Esophagus muscularis mucosa (tissue), 4 donors: Measurements from ENCODE around the gene CDC34. TPM values are rescaled to one million over a fixed set of nuclear protein-coding genes. Genes with fewer than 3 reads are reported as not detected.

ENCODE experiments used
- DNase-seq: peaks from one replicate; pipeline ENCODE4 v3.0.0-alpha.2; 2017; ENCODE audit errors: extremely low spot score
- H3K27ac ChIP-seq, 4 donors: fragments of 200-600 bp; sonication (generic); replicated peaks in 1 of 4; 1 replicate in 3 of 4; 2 replicates in 1 of 4; pipeline ENCODE4 v1.5.1; 2016 to 2019; ENCODE audit warnings: mild to moderate bottlenecking in 1 of 4
- H3K27me3 ChIP-seq, 4 donors: fragments of 200-600 bp; sonication (generic); one replicate each; pipeline versions ENCODE4 v1.5.1 to v1.6.0; 2016 to 2019
- H3K36me3 ChIP-seq, 4 donors: fragments of 200-600 bp; sonication (generic); one replicate each; pipeline ENCODE4 v1.5.1; 2016 to 2019
- H3K4me1 ChIP-seq, 4 donors: fragments of 200-600 bp; sonication (generic); one replicate each; pipeline ENCODE4 v1.5.1; 2016 to 2019
- H3K4me3 ChIP-seq, 4 donors: fragments of 200-600 bp; sonication (generic); 1 replicate in 2 of 4; 2 replicates in 2 of 4; pipeline ENCODE4 v1.5.1; 2016 to 2019; ENCODE audit warnings: mild to moderate bottlenecking in 4 of 4, moderate library complexity in 1 of 4
- H3K9me3 ChIP-seq, 4 donors: fragments of 200-600 bp; sonication (generic); 1 replicate in 3 of 4; 2 replicates in 1 of 4; pipeline ENCODE4 v1.5.1; 2016 to 2019
- CTCF ChIP-seq, 3 experiments: fragments of 200-600 bp in 2 of 3; fragments of 450-650 bp in 1 of 3; sonication (generic) in 2 of 3; IDR thresholded peaks; one replicate each; pipeline ENCODE4 v1.5.1; 2017 to 2019; ENCODE audit warnings: antibody characterized with exemption in 3 of 3, mild to moderate bottlenecking in 2 of 3, moderate library complexity in 1 of 3
- EP300 ChIP-seq: sonication (generic); formaldehyde crosslinking; IDR thresholded peaks from one replicate; pipeline ENCODE4 v1.6.1; 2017; ENCODE audit warnings: antibody characterized with exemption
- POLR2A ChIP-seq: fragments of 450-650 bp; IDR thresholded peaks from one replicate; pipeline ENCODE4 v1.6.1; 2017; ENCODE audit warnings: antibody characterized with exemption, moderate library complexity, mild to moderate bottlenecking, low read depth
- POLR2AphosphoS5 ChIP-seq, 2 donors: sonication (generic); formaldehyde crosslinking; IDR thresholded peaks; one replicate each; pipeline ENCODE4 v1.6.1; 2017; ENCODE audit warnings: antibody characterized with exemption in 2 of 2
- WGBS: methylation state at CpG from one replicate; pipeline ENCODE4 v1.1.5; 2018; 5-methylcytosine and 5-hydroxymethylcytosine counted together
- intact Hi-C: fragments of 100-400 bp; cut with DNase I; formaldehyde crosslinking; loops from one replicate; pipeline ENCODE4 v1.15.1; 2023
- total RNA-seq, 4 donors: library from RNA; depleted of rRNA; stranded (reverse); fragments of >200 nt; gene quantifications; one replicate each; pipeline versions ENCODE4 v1.1.0 to v1.2.1, GENCODE V29; 2016

Gene CDC34
- total RNA-seq, 4 donors from 2014 or later = 62.5 to 100 (median 76.2) TPM

- Histone ChIP-seq H3K4me1 (peaks cover 8 to 37% (median 28%) of the 10 kb centered on the region in 4 donors), H3K9me3 (no peaks in the 10 kb centered on the region), H3K4me3 (no peak overlapping the region), H3K27ac (no peak overlapping the region), H3K36me3 (no peaks in the 10 kb centered on the region), H3K27me3 (peaks cover 0 to 29% (median 11%) of the 10 kb centered on the region in 4 donors)
- WGBS = 80% methylated on average over 20 of the region's 32 CpGs
- TF ChIP-seq POLR2AphosphoS5 (IDR thresholded peaks at IDR 0.05) (no peak), POLR2A (no peak), EP300 (no peak), CTCF (IDR thresholded peaks at IDR 0.05) (no peak)
- no peak for DNase-seq
- intact Hi-C loops = no loop called here
Measured at GRCh38 chr19:491146-491741, 40.3 kb upstream of the CDC34 start.

GRCh38 chr19:492091-492531 lies 39.4 kb upstream of the CDC34 start:
- Histone ChIP-seq H3K4me3 (no peak overlapping the region), H3K27ac (no peak overlapping the region), H3K9me3 (no peaks in the 10 kb centered on the region), H3K4me1 (peaks cover 8 to 35% (median 28%) of the 10 kb centered on the region in 4 donors), H3K36me3 (no peaks in the 10 kb centered on the region), H3K27me3 (peaks cover 0 to 27% (median 13%) of the 10 kb centered on the region in 4 donors)
- DNase-seq = no peak
- WGBS = 79% methylated on average over 9 of the region's 19 CpGs
- intact Hi-C loops = no loop called here
- TF ChIP-seq POLR2A (no peak), POLR2AphosphoS5 (IDR thresholded peaks at IDR 0.05) (no peak), CTCF (IDR thresholded peaks at IDR 0.05) (no peak), EP300 (no peak)

- H3K4me3 ChIP-seq = no peak overlapping the region
Measured at GRCh38 chr19:493391-494170, 38.0 kb upstream of the CDC34 start.

More at GRCh38 chr19:493391-494170, 38.0 kb upstream of the CDC34 start:
- WGBS = 68% methylated on average over 23 of the region's 23 CpGs
- TF ChIP-seq CTCF (IDR thresholded peaks at IDR 0.05) (no peak), POLR2A (no peak), EP300 (no peak), POLR2AphosphoS5 (IDR thresholded peaks at IDR 0.05) (no peak)
- H3K27me3 ChIP-seq = peaks cover 3 to 41% (median 27%) of the 10 kb centered on the region in 4 donors
- no peaks in the 10 kb centered on the region for H3K9me3 ChIP-seq
- H3K4me1 ChIP-seq = peaks cover 16 to 42% (median 33%) of the 10 kb centered on the region in 4 donors
- H3K27ac ChIP-seq = no peak overlapping the region
- no peaks in the 10 kb centered on the region for H3K36me3 ChIP-seq
- intact Hi-C loops = no loop called here
- no peak for DNase-seq
